ENCODE results near the gene MYO7A.

DNA sequence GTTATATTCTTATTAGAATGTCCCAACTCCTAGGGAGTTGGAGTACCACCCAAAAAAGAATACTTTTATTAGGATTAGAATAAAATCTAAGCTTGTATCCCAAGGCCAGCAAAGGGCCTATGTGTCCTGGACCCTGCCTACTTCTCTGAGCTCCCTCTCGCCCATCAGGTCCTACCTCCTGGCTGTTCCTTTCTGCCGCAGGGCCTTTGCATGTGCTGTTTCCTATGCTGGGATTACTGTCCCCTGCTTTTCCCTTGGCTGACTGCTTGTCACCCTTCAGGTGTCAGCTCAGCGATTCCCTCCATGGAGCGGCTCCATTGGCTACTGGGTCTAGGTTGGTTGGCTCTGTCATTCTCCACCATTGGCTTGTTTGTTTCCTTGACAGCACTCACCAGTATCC lies 13.4 kb downstream of the MYO7A start:
- no peak for TF ChIP-seq EZH2phosphoT487 (IDR thresholded peaks at IDR 0.05)
- TF ChIP-seq, protein P1, sequence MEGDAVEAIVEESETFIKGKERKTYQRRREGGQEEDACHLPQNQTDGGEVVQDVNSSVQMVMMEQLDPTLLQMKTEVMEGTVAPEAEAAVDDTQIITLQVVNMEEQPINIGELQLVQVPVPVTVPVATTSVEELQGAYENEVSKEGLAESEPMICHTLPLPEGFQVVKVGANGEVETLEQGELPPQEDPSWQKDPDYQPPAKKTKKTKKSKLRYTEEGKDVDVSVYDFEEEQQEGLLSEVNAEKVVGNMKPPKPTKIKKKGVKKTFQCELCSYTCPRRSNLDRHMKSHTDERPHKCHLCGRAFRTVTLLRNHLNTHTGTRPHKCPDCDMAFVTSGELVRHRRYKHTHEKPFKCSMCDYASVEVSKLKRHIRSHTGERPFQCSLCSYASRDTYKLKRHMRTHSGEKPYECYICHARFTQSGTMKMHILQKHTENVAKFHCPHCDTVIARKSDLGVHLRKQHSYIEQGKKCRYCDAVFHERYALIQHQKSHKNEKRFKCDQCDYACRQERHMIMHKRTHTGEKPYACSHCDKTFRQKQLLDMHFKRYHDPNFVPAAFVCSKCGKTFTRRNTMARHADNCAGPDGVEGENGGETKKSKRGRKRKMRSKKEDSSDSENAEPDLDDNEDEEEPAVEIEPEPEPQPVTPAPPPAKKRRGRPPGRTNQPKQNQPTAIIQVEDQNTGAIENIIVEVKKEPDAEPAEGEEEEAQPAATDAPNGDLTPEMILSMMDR (IDR thresholded peaks at IDR 0.05): no peak
